ENCODE results near the gene PYGL.

PYGL gene

DNA sequence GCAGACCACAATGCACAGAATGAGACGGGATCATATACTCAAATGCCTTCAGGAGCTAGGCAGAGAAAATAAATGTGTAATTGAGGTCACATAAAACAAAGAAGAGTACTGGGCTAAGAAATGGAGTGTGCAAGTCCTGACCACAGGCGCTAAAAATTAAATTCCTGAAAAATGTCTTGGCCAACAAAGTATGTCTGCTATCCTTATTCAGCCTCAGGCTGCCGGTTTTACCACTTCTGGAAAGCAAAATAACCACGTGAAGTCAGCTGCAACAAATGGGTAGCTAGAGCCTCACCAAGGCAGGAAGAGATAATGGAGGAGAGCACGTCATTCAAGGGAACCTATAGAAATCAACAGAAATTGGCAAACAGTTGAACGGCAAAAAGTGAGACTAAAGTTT, 3.1 kb downstream of the PYGL start:
- H3K27ac ChIP-seq = no peak overlapping the region

DNA sequence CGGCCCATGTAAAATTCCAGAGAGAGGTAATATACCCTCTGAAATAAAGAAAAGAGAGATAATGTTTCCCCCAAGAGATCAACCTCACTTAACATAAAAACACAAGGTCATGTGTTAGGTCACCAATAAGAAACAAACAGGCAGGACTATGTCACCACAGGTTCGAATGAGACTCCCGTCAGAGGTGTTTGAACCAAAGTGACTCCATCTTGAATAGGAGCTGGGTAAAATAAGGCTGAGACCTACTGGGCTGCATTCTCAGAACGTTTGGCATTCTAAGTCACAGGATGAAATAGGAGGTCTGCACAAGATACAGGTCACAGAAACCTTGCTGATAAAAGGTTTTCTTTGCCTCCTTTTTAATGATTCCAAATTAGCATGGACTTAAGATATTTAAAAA, 6.5 kb downstream of the PYGL start:
- no peak overlapping the region for H3K27ac ChIP-seq
- TF ChIP-seq, protein P1, sequence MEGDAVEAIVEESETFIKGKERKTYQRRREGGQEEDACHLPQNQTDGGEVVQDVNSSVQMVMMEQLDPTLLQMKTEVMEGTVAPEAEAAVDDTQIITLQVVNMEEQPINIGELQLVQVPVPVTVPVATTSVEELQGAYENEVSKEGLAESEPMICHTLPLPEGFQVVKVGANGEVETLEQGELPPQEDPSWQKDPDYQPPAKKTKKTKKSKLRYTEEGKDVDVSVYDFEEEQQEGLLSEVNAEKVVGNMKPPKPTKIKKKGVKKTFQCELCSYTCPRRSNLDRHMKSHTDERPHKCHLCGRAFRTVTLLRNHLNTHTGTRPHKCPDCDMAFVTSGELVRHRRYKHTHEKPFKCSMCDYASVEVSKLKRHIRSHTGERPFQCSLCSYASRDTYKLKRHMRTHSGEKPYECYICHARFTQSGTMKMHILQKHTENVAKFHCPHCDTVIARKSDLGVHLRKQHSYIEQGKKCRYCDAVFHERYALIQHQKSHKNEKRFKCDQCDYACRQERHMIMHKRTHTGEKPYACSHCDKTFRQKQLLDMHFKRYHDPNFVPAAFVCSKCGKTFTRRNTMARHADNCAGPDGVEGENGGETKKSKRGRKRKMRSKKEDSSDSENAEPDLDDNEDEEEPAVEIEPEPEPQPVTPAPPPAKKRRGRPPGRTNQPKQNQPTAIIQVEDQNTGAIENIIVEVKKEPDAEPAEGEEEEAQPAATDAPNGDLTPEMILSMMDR (conservative IDR thresholded peaks at IDR 0.05) = no peak

More for the DNA sequence above, 3.1 kb downstream of the PYGL start:
- TF ChIP-seq, protein P1 (conservative IDR thresholded peaks at IDR 0.05) = no peak

DNA sequence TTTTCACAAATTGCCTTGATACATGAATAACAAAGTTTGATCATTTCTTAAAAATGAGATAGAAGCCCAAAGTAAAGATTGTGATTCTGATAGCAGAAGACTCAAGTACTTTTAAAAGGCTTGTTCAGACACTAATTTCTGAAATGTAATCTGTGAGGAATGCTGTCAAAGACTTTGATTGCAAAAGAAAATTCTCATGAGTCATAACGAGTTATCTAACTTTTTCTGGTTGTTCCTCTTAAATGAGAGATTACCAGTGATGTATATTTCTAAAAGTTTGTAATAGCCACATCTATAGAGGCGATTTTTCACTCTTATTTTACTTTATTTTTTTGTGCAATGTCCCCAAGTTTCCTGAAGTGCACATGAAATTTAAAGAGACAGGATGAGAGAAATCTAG, 7.0 kb downstream of the PYGL start:
- H3K27ac ChIP-seq = no peak overlapping the region
- TF ChIP-seq, protein P1 (conservative IDR thresholded peaks at IDR 0.05) = no peak

DNA sequence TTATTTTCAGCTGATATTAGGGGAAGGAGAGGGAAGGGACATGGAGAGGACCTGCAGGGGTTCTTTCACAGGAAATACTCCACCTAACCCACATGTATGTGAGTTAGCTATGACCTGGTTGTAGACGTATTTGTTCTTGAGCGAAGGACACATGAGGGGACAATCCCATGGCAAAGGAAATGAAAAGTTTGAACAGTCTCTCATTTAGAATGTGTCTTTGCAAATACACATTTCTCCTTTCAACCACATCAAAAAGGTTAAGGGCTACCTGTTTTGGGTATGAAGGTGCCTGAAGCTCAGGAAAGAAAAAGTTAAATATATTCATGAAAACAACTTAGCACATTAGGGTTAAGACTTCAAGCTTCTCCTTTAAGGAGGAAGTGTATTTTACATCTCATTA, 7.4 kb downstream of the PYGL start:
- TF ChIP-seq, protein P1 (conservative IDR thresholded peaks at IDR 0.05) = no peak
- H3K27ac ChIP-seq = no peak overlapping the region

DNA sequence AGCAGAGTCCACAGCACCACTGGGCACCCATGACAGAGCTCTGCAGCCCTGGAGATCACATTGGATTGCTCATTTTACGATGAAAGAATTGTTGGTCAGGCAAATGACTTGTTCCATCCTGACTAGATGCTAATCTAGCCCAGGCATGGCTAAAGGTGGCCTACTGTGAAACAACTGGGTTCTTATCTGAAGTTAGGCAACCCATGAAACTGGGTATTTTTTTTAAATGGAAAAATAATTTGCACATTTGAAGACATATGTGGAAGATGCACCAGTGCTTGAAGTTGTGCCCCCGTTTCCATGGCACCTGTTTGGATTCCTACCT, 8.3 kb downstream of the PYGL start:
- no peak overlapping the region for H3K27ac ChIP-seq
- TF ChIP-seq, protein P1 (conservative IDR thresholded peaks at IDR 0.05) = no peak

DNA sequence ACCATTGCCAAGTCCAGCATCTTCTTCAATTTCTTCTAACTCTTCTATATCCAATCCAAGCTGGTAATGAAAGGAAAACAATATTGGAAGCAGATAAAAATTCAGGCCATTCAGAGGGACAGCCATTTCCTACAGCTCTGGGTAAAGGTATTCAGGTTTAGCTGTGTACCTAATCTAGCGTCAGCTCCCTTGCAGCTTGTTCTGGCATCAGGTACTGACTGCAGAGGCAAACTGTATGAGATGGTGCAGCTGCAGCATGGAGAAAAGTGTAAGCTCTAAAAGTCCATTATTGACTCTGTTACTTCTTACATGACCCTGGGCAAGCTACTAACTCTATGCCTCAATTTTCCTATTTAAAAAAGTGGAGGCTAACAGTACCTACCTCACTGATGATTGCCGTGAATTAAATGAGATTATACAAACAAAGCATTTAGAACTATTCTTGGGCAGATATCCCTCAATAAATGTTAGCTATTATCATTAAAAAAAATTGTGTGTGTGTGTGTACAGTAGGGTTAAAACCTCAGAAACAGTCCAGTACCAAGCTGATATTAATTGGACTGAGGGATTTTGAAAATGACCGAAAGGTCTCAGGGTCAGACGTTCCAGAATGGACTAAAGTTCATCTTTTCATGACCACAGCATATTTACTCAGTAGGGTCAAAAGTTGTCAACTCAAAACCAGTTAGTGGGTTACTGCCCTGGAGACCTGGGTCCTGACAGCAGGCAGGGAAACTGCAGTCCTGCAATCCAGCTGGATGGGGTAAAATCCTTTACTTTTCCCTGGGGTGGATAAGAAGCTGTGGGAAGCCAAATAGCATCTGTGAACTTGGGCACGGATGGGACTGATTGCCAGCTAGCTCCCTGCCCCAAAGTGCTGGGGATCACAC, 8.9 kb downstream of the PYGL start:
- TF ChIP-seq, protein P1 (conservative IDR thresholded peaks at IDR 0.05) = no peak
- no peak overlapping the region for H3K27ac ChIP-seq

DNA sequence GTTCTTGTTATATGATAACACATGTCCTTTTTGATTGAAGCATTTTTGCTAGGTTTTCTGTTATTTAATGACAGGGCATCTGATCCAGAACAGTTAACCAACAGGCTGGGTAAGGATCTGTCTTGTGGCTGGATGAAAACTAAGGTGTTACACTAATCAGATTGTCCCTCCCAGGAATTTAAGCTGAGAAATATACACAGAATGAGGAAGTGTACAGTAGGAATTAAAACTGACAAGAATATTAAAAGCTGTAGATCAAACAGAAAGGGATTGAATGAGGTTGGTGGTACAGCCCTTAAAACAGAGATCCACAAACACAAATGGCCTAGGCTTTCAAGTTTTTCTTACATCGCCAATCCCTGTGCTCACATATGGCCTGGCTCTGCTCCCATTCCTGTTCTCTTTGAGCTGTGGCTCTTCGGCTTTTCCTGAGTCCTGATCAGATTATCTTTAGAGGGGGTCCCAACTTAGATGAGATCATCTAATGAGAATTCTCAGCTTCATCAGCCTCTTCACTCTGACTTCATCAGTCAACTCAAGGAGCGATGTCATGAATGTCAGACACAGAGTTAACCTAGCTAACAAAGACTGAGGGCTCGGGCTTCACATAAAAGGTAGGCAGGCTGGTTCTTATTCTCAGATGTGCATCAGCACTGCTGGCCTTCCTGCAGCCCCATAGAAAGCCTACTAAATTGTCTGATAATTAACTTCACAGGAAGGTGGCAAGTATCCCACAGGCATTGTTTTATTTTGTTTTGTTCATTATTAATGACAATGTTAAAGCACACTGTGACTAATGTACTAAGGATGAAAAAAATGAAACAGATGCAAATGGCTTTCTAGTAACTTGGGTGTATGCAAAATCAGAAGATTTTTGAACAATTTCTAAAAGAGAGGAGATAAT, 11.4 kb downstream of the PYGL start:
- TF ChIP-seq, protein P1 (conservative IDR thresholded peaks at IDR 0.05) = no peak
- H3K27ac ChIP-seq = no peak overlapping the region
